Mammary epithelial cell (primary cell): Measurements from ENCODE around the gene STIMATE.

ENCODE experiments used
- EZH2 ChIP-seq: IDR thresholded peaks from 2 replicates; pipeline ENCODE4 v1.6.1; 2012; ENCODE audit warnings: low read length, inconsistent platforms, borderline replicate concordance
- TF ChIP-seq, protein P1 (sequence below), 2 donors: IDR thresholded peaks in 1 of 2; conservative IDR thresholded peaks in 1 of 2; 2 replicates each; pipeline ENCODE4 v1.5.1; 2011 to 2012; ENCODE audit warnings: inconsistent platforms in 2 of 2, low read length in 2 of 2, mild to moderate bottlenecking in 2 of 2, control low read depth in 1 of 2, low read depth in 1 of 2; ENCODE audit not compliant: insufficient read depth in 1 of 2; ENCODE audit errors: extremely low read depth in 1 of 2

DNA sequence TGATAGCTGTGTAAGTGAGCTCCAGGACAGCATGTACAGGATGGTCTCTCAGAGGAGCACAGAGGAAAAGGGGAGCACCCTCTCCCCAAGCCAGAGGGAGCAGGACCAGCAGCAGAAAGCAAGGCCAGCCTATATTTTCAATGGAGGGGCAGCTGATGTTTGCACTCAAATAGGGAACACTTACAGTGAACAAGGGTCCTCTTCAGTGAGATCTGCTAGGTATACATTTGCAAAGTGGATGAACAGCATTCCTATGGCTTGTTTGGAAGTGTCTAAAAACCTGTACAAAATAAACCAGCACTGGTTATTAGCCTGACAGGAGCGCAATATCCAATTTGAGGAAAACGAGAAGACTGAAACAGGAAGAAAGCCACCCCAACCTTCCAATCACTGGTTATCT lies 44.9 kb downstream of the STIMATE start:
- TF ChIP-seq, protein P1, sequence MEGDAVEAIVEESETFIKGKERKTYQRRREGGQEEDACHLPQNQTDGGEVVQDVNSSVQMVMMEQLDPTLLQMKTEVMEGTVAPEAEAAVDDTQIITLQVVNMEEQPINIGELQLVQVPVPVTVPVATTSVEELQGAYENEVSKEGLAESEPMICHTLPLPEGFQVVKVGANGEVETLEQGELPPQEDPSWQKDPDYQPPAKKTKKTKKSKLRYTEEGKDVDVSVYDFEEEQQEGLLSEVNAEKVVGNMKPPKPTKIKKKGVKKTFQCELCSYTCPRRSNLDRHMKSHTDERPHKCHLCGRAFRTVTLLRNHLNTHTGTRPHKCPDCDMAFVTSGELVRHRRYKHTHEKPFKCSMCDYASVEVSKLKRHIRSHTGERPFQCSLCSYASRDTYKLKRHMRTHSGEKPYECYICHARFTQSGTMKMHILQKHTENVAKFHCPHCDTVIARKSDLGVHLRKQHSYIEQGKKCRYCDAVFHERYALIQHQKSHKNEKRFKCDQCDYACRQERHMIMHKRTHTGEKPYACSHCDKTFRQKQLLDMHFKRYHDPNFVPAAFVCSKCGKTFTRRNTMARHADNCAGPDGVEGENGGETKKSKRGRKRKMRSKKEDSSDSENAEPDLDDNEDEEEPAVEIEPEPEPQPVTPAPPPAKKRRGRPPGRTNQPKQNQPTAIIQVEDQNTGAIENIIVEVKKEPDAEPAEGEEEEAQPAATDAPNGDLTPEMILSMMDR (conservative IDR thresholded peaks at IDR 0.05 in 1 of 2, IDR thresholded peaks at IDR 0.05 in 1 of 2; ENCODE audit: extremely low read depth in 1 of 2, insufficient read depth in 1 of 2, low read depth in 1 of 2, low read length in 2 of 2), result no peak
- no peak for TF ChIP-seq EZH2
